IPS-NIHi7 (cell line): ENCODE data around the gene AFF3.
"Not testable (repeated sequence)": the region's sequence is repeated elsewhere in the genome, so short reads cannot be mapped to it uniquely, and the experiment has no call there.

ENCODE experiments used
- DNase-seq: peaks from one replicate; pipeline ENCODE4 v3.0.0; 2012; ENCODE audit warnings: mixed read lengths; ENCODE audit errors: extremely low spot score

AFF3 gene

GRCh38 chr2:99961196-99961913 lies 181.0 kb downstream of the AFF3 start:
- DNase-seq, result no peak

GRCh38 chr2:99960790-99961189 lies 181.6 kb downstream of the AFF3 start:
- no peak for DNase-seq

- DNase-seq, result no peak
Observed at GRCh38 chr2:99960291-99960690, 182.1 kb downstream of the AFF3 start.

GRCh38 chr2:99959261-99960014 lies 183.0 kb downstream of the AFF3 start:
- DNase-seq, result no peak

- DNase-seq, result no peak
Observed at GRCh38 chr2:99957332-99958133, 184.9 kb downstream of the AFF3 start.

GRCh38 chr2:99956232-99957030 lies 186.0 kb downstream of the AFF3 start:
- no peak for DNase-seq

GRCh38 chr2:99953750-99954149 lies 188.6 kb downstream of the AFF3 start:
- no peak for DNase-seq

GRCh38 chr2:99949963-99950362 lies 192.4 kb downstream of the AFF3 start:
- DNase-seq, result no peak

- DNase-seq, result no peak
Observed at GRCh38 chr2:99949530-99949929, 192.9 kb downstream of the AFF3 start.

- no peak for DNase-seq
Observed at GRCh38 chr2:99948010-99948409, 194.4 kb downstream of the AFF3 start.

- not testable (repeated sequence) for DNase-seq
Observed at GRCh38 chr2:99947366-99947765, 195.0 kb downstream of the AFF3 start.

- no peak for DNase-seq
Observed at GRCh38 chr2:99944019-99944418, 198.4 kb downstream of the AFF3 start.

- DNase-seq, result no peak
Observed at GRCh38 chr2:99942561-99943347, 199.6 kb downstream of the AFF3 start.

- no peak for DNase-seq
Observed at GRCh38 chr2:99940963-99941362, 201.4 kb downstream of the AFF3 start.

- no peak for DNase-seq
Observed at GRCh38 chr2:99939135-99939534, 203.3 kb downstream of the AFF3 start.

- no peak for DNase-seq
Observed at GRCh38 chr2:99938250-99938649, 204.1 kb downstream of the AFF3 start.

- peak; percentile 24 for DNase-seq
Observed at GRCh38 chr2:99936065-99936464, 206.3 kb downstream of the AFF3 start.

GRCh38 chr2:99935662-99936061 lies 206.7 kb downstream of the AFF3 start:
- DNase-seq, result no peak

- no peak for DNase-seq
Observed at GRCh38 chr2:99933894-99934650, 208.3 kb downstream of the AFF3 start.

- not testable (repeated sequence) for DNase-seq
Observed at GRCh38 chr2:99933491-99933890, 208.9 kb downstream of the AFF3 start.
